ENCODE results near the gene DPY19L1.
A peak's percentile ranks its signal among the peaks of the same experiment; 100 is the strongest.
"Not testable (repeated sequence)": the region's sequence is repeated elsewhere in the genome, so short reads cannot be mapped to it uniquely, and the experiment has no call there.

Gene DPY19L1

DNA sequence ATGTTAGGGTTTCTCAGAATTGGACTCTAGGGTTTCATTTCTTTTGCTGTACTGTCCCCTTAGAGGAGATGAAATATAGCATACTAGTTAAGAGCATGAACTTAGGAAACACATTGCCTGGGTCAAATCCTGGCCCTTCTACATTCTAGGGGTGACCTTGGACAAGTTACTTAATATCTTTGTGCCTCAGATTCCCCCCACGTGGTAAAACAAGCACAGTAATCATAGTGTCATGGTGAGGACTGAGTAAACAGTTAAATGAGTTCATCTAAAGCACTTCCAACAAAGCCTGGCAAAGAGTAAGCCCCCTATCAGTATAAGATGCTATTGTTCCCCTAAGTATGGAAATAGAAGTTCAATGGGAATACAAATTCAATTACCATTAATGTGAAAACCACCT, 5.1 kb downstream of the DPY19L1 start:
- DNase-seq = no peak

- no peak for DNase-seq
Observed at GRCh38 chr7:35030848-35031247, 6.4 kb downstream of the DPY19L1 start.

DNA sequence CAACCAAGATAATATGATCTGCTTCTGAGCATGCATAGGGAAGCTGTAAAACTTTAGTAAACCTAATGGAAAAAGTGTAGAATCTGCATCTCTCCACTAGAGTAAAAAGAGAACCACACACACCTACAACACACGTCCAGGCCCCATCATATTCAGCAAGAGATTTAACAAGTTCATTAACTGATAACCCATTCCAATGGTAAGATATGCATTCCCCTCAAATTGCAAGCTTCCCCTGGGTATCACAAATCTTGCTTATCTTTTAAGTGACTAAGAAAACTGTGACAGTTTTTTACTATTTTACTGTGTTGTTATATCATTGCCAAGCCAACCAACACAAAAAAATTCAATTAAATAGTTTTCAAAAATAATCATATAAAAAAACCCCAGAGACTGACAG, 8.0 kb downstream of the DPY19L1 start:
- DNase-seq = no peak

GRCh38 chr7:35026150-35026549, 11.1 kb downstream of the DPY19L1 start:
- DNase-seq = no peak

GRCh38 chr7:35025369-35025870, 11.9 kb downstream of the DPY19L1 start:
- DNase-seq = no peak

GRCh38 chr7:35024298-35024697, 13.0 kb downstream of the DPY19L1 start:
- DNase-seq = no peak

- no peak for DNase-seq
Observed at GRCh38 chr7:35022725-35023124, 14.6 kb downstream of the DPY19L1 start.

GRCh38 chr7:35021445-35021844, 15.8 kb downstream of the DPY19L1 start:
- DNase-seq = no peak

DNA sequence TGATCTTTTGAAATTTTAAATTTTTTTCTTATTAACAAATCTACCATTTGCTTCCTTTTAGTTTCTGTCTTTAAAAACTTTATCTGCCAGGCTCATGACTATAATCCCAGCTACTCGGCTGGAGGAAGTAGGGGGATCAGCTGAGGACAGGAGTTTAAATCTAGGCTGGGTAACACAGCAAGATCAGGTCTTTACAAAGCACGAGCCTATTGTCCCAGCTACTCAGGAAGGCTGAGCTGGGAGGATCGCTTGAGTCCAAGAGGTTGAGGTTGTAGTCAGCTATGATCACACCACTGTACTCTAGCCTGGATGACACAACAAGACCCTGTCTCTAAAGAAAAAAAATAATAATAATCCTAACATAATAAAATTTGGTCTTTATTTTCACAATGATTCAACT, 17.5 kb downstream of the DPY19L1 start:
- no peak for DNase-seq

- DNase-seq = no peak
Observed at GRCh38 chr7:35019179-35019729, 18.0 kb downstream of the DPY19L1 start.

DNA sequence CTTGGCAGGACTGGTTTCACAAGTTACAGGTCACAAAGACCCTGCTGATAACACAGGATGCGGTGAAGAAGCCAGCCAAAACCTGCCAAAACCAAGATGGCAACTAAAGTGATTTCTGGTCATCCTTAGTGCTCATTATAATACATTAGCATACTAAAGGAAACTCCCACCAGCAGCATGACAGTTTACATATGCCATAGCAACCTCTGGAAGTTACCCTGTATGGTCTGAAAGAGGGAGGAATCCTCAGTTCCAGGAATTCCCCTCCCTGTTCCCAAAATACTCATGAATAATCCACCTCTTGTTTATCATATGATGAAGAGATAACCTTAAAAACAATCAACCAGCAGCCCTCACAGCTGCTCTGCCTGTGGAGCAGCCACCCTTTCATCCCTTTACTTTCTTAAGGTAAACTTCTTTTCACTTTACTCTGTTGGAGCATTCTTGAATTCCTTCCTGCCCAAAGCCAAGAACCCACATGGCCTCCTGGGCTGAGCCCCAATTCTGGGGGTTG, 21.9 kb downstream of the DPY19L1 start:
- no peak for DNase-seq

DNA sequence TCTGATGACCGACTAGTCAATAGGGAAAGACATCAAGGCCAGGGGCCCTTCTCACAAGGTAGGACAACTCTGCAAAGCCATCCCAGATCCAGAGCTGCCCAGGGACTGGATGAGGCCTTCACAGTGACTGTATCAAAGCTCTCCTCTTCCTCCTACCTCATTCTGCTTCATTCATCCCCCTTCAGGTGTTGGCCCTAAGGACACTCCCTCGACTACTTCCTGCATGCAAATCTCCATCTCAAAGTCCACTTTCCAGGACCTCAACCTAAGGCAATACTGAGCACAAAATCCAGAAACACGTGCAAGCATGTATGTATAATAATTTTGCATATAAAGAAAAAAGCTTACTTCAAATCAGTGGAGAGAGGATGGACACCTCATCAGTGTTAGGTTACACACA, 25.1 kb downstream of the DPY19L1 start:
- DNase-seq = no peak

GRCh38 chr7:35011085-35011484, 26.2 kb downstream of the DPY19L1 start:
- DNase-seq = no peak

- DNase-seq = no peak
Observed at GRCh38 chr7:35007768-35008167, 29.5 kb downstream of the DPY19L1 start.

DNA sequence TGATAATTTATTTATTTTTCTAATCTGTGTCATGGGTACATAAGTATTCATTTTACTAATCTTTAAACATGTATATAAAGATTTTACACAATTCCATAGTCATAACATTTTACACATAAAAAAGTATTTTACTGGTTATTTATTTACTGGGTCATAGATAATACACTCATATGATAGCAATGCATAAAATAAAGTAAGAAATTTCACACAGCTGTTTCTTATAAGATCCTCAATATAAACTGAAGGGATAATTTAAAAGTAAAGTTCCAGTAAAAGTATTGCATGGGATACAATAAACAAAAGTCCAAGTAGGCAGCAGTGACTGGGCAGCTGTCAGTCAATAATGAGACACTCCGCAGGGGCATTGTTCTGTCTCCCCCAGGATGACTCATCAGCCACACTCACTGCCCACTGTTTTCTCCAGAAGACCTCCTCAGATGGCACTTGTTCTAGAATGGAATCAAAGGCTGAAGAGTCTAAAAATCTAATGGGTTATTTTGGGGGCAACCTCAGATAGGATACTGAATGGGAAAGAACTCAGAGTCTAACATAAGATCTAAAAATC, 32.7 kb downstream of the DPY19L1 start:
- DNase-seq = no peak

GRCh38 chr7:35003679-35004303, 33.5 kb downstream of the DPY19L1 start:
- DNase-seq = no peak

DNA sequence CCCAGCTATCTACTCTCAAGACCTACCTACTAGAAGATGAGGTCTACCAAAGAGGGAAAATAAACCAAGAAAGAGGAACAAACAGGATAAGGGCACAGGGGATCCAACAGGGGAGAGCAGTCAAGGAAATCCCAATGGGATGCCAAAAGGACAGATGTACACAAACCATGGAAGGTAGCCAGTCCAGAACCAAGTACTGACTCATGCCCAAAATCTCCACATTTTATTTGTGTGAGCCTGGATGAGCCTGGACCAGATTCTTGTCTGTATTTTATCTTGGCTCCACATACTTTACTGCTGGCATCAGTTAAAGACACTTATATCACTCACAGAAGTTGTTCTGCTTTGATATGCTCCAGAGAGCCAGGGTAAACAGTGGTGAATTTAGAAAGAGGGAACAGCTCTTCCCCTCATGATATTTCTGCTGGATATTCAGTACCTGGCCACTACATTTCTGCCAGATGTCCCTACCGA, 34.1 kb downstream of the DPY19L1 start:
- DNase-seq = not testable (repeated sequence)

DNA sequence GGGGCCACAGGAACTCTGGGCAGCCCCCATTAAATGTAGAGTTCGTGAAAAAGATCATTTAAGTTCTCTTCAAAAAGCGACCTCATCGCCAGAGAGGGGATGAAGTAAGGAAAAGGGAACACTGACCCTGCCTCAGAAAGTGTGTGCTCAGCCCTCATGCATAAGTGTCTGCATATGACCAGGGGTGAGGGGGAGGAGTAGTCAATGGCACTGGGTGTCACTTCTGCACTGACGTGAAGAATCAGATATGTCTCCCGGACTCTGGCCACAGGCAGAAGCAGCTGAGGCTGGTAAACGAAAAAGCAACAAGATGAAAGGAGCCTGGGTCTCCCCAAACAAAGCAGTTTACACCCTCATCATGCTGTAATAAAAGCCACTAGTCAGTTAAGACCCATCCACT, 39.0 kb downstream of the DPY19L1 start:
- not testable (repeated sequence) for DNase-seq

GRCh38 chr7:34996423-34997090, 40.7 kb downstream of the DPY19L1 start:
- DNase-seq = not testable (repeated sequence)

DNA sequence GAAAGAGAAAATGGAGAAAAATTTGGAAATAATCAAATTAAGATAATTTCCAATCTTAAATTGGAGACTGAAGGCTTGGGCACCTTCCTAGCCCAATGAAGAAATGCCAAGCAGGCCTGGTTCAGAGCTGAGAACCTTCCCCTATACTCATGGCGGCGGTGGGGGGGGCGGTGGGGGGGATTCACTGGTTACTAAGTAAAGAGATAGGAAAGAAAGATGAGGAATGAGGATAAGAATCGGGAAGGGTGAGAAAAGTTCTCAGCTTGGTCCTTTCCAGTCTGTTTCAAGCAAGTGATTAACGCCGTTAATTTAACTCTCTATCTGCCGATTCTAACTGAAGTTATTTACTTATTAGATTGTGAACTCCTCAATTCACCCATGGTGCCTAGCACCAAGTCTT, 41.5 kb downstream of the DPY19L1 start:
- no peak for DNase-seq

GRCh38 chr7:34991938-34992840, 45.1 kb downstream of the DPY19L1 start:
- DNase-seq = peak in 4 of 5 experiments; percentile 11 to 95 (median 38)

DNA sequence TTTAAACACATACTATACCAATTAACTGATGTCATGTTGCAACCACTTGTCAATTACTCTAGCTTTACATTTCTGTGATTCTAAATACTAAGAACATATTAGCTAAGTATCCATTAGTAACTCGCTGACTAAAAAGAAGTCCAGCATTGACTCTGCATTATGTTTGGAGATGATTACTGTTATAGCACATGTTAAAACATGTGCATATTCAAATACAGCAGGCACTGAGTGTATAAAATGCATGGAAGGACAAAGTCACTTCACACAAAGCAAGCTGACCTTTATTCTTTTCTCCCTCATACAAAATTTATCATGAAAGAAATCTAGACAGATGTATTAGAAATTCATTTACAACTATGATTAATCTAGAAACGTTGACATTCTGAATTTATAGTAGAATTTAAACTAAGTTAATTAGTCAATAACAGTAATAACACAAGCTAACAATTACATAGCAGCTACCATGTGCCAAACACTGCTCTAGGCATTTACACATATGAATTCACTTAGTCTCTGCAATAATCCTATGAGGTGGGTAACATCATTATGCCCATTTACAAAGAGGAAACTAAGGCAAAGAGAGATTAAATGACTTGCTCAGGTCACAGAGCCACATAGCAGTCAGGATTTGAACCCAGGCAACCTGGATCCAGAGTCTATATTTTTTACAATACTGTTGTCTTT, 48.7 kb downstream of the DPY19L1 start:
- not testable (repeated sequence) for DNase-seq

Data from T-helper 2 cell (primary cell).